ENCODE results near the gene SLC6A19. TPM values are rescaled to one million over a fixed set of nuclear protein-coding genes. Genes with fewer than 3 reads are reported as not detected.

SLC6A19 gene
- total RNA-seq, 1 donor from 2014 or later: not detected

- H3K27ac ChIP-seq: no peak overlapping the region
- H3K27me3 ChIP-seq: no peaks in the 10 kb centered on the region
- H3K9me3 ChIP-seq: no peaks in the 10 kb centered on the region
- H3K36me3 ChIP-seq: no peaks in the 10 kb centered on the region
- intact Hi-C loops (cut with DNase I): no loop called here
- H3K4me3 ChIP-seq: no peak overlapping the region
- H3K4me1 ChIP-seq: no peaks in the 10 kb centered on the region
- DNase-seq (ENCODE audit: low spot score in 2 of 2): no peak
- no peak for TF ChIP-seq CTCF (IDR thresholded peaks at IDR 0.05)
Measured at GRCh38 chr5:1244255-1244654, 42.9 kb downstream of the SLC6A19 start.

GRCh38 chr5:1244976-1245375 lies 43.6 kb downstream of the SLC6A19 start:
- H3K36me3 ChIP-seq: no peaks in the 10 kb centered on the region
- no peak for DNase-seq (ENCODE audit: low spot score in 2 of 2)
- no peak overlapping the region for H3K4me3 ChIP-seq
- no peaks in the 10 kb centered on the region for H3K9me3 ChIP-seq
- H3K27ac ChIP-seq: no peak overlapping the region
- intact Hi-C loops (cut with DNase I): no loop called here
- H3K27me3 ChIP-seq: no peaks in the 10 kb centered on the region
- no peaks in the 10 kb centered on the region for H3K4me1 ChIP-seq
- no peak for TF ChIP-seq CTCF (IDR thresholded peaks at IDR 0.05)

GRCh38 chr5:1245905-1246576 lies 44.6 kb downstream of the SLC6A19 start:
- Histone ChIP-seq H3K27me3 (no peaks in the 10 kb centered on the region), H3K27ac (no peak overlapping the region), H3K9me3 (no peaks in the 10 kb centered on the region), H3K4me3 (no peak overlapping the region), H3K36me3 (no peaks in the 10 kb centered on the region), H3K4me1 (no peaks in the 10 kb centered on the region)
- no peak for TF ChIP-seq CTCF (IDR thresholded peaks at IDR 0.05)
- DNase-seq (ENCODE audit: low spot score in 2 of 2): no peak
- intact Hi-C loops (cut with DNase I): no loop called here

- no peak for DNase-seq (ENCODE audit: low spot score in 2 of 2)
- no peak overlapping the region for H3K27ac ChIP-seq
- H3K9me3 ChIP-seq: no peaks in the 10 kb centered on the region
- no peaks in the 10 kb centered on the region for H3K4me1 ChIP-seq
- H3K36me3 ChIP-seq: no peaks in the 10 kb centered on the region
- intact Hi-C loops (cut with DNase I): no loop called here
- H3K27me3 ChIP-seq: no peaks in the 10 kb centered on the region
- no peak overlapping the region for H3K4me3 ChIP-seq
- TF ChIP-seq CTCF (IDR thresholded peaks at IDR 0.05): no peak
Measured at GRCh38 chr5:1246711-1247431, 45.5 kb downstream of the SLC6A19 start.

- H3K27me3 ChIP-seq: no peaks in the 10 kb centered on the region
- H3K4me3 ChIP-seq: no peak overlapping the region
- no peaks in the 10 kb centered on the region for H3K9me3 ChIP-seq
- H3K4me1 ChIP-seq: no peaks in the 10 kb centered on the region
- no peak for TF ChIP-seq CTCF (IDR thresholded peaks at IDR 0.05)
- DNase-seq (ENCODE audit: low spot score in 2 of 2): no peak
- H3K27ac ChIP-seq: no peak overlapping the region
- intact Hi-C loops (cut with DNase I): no loop called here
- H3K36me3 ChIP-seq: no peaks in the 10 kb centered on the region
Measured at GRCh38 chr5:1247811-1248210, 46.4 kb downstream of the SLC6A19 start.

Data from ascending aorta (tissue), 2 donors.